Endothelial cell of umbilical vein (primary cell): Measurements from ENCODE around the gene NEAT1. TPM values are rescaled to one million over a fixed set of nuclear protein-coding genes. Genes with fewer than 3 reads are reported as not detected.
A peak's percentile ranks its signal among the peaks of the same experiment; 100 is the strongest.

Experiments used
- BruUV-seq: library from RNA; stranded (reverse); fragments of 400-500 nt; replicated peaks from 2 replicates; lab custom pipeline; 2021; lab: Mats Ljungman, UMichigan
- CTCF ChIA-PET: fragments of 300-600, 350-600 bp; sonication (Branson Sonifier 250); formaldehyde crosslinking; loops from one replicate; lab custom pipeline; 2021; ENCODE audit warnings: antibody characterized with exemption, inconsistent platforms; lab: Charles Lee
- POLR2A ChIA-PET: fragments of 300-600, 350-600 bp; sonication (Branson Sonifier 250); formaldehyde crosslinking; loops from one replicate; lab custom pipeline; 2021; ENCODE audit warnings: antibody characterized with exemption, inconsistent platforms; lab: Charles Lee
- DNase-seq: peaks from one replicate; pipeline ENCODE4 v3.0.0-alpha.2; 2011; ENCODE audit warnings: low read depth, low spot score
- FAIRE-seq: peaks from 2 replicates; lab custom pipeline; 2011; peaks lifted over from hg19 to GRCh38; lab: Jason Lieb, UNC
- H2AFZ ChIP-seq: 2 replicates; pipeline ENCODE4 v1.6.0; 2012; ENCODE audit warnings: low read depth, low read length, control low read depth, inconsistent platforms
- H3K27ac ChIP-seq: 2 replicates; pipeline ENCODE4 v1.5.1; 2011; ENCODE audit warnings: low read depth, mild to moderate bottlenecking, control low read depth, low read length, moderate library complexity; ENCODE audit not compliant: insufficient read depth
- H3K27me3 ChIP-seq, 2 experiments: 2 replicates each; pipeline versions ENCODE4 v1.6.0 to v1.6.1; 2011; ENCODE audit warnings: low read length in 2 of 2, mixed read lengths in 1 of 2; ENCODE audit not compliant: control insufficient read depth in 2 of 2, insufficient read depth in 2 of 2
- H3K36me3 ChIP-seq, 2 experiments: 2 replicates in 1 of 2; 3 replicates in 1 of 2; pipeline ENCODE4 v1.5.1; 2011; ENCODE audit warnings: low read length in 2 of 2, mild to moderate bottlenecking in 1 of 2, moderate library complexity in 1 of 2; ENCODE audit not compliant: control insufficient read depth in 2 of 2, insufficient read depth in 2 of 2; ENCODE audit errors: extremely low read depth in 1 of 2
- H3K4me1 ChIP-seq: 3 replicates; pipeline ENCODE4 v1.5.1; 2011; ENCODE audit warnings: mild to moderate bottlenecking, low read length; ENCODE audit not compliant: control insufficient read depth, insufficient read depth; ENCODE audit errors: extremely low read depth
- H3K4me2 ChIP-seq: 2 replicates; pipeline ENCODE4 v1.6.1; 2011; ENCODE audit warnings: low read length, control low read depth, mixed read lengths; ENCODE audit not compliant: insufficient read depth
- H3K4me3 ChIP-seq, 3 experiments: fragments of 200-600 bp in 1 of 3; sonication (generic), shearing (Covaris generic) in 1 of 3; replicated peaks in 1 of 3; 2 replicates each; pipeline ENCODE4 v1.5.1; 2011 to 2016; ENCODE audit warnings: control low read depth in 3 of 3, low read length in 3 of 3, mild to moderate bottlenecking in 2 of 3, inconsistent platforms in 1 of 3, low read depth in 1 of 3, moderate library complexity in 1 of 3; ENCODE audit not compliant: insufficient read depth in 1 of 3
- H3K79me2 ChIP-seq: 2 replicates; pipeline ENCODE4 v1.6.0; 2012; ENCODE audit warnings: low read length, inconsistent platforms; ENCODE audit not compliant: control insufficient read depth, insufficient read depth
- H3K9ac ChIP-seq: replicated peaks from 2 replicates; pipeline ENCODE3; 2011; ENCODE audit warnings: low read length, control low read depth; ENCODE audit not compliant: insufficient read depth; ENCODE audit errors: extremely low read depth
- H3K9me1 ChIP-seq: replicated peaks from 3 replicates; pipeline ENCODE4 v1.6.0; 2011; ENCODE audit warnings: mild to moderate bottlenecking, low read length; ENCODE audit not compliant: control insufficient read depth, insufficient read depth; ENCODE audit errors: extremely low read depth
- H3K9me3 ChIP-seq: replicated peaks from 2 replicates; pipeline ENCODE4 v1.5.1; 2012; ENCODE audit warnings: low read length, inconsistent platforms; ENCODE audit not compliant: control insufficient read depth, insufficient read depth
- H4K20me1 ChIP-seq: replicated peaks from 2 replicates; pipeline ENCODE3; 2011; ENCODE audit warnings: mild to moderate bottlenecking, low read length; ENCODE audit not compliant: control insufficient read depth, insufficient read depth; ENCODE audit errors: extremely low read depth
- EZH2 ChIP-seq: IDR thresholded peaks from 2 replicates; pipeline ENCODE4 v1.6.1; 2012; ENCODE audit warnings: borderline replicate concordance, low read depth, mild to moderate bottlenecking, moderate library complexity, low read length, inconsistent platforms; ENCODE audit not compliant: severe bottlenecking
- FOS ChIP-seq: IDR thresholded peaks from 2 replicates; pipeline ENCODE4 v1.6.1; 2011; ENCODE audit warnings: mild to moderate bottlenecking, low read length, moderate library complexity, borderline replicate concordance; ENCODE audit not compliant: insufficient read depth
- GATA2 ChIP-seq: IDR thresholded peaks from 2 replicates; pipeline ENCODE4 v1.7.0; 2011; ENCODE audit warnings: low read depth, mild to moderate bottlenecking, moderate library complexity, mixed read lengths, low read length; ENCODE audit not compliant: insufficient read length, insufficient read depth
- JUN ChIP-seq: IDR thresholded peaks from 2 replicates; pipeline ENCODE4 v1.6.1; 2011; ENCODE audit warnings: borderline replicate concordance, low read depth; ENCODE audit not compliant: insufficient read length, insufficient read depth
- MYC ChIP-seq: IDR thresholded peaks from one replicate; pipeline ENCODE4 v1.6.1; 2011; ENCODE audit warnings: mild to moderate bottlenecking, low read depth, low read length
- POLR2A ChIP-seq: IDR thresholded peaks from 2 replicates; pipeline ENCODE4 v1.6.1; 2012; ENCODE audit warnings: low read depth, mild to moderate bottlenecking, control low read depth, low read length
- POLR2AphosphoS5 ChIP-seq: IDR thresholded peaks from 2 replicates; pipeline ENCODE4 v1.6.1; 2012; ENCODE audit warnings: low read depth, mild to moderate bottlenecking, control low read depth, low read length, moderate library complexity; ENCODE audit not compliant: insufficient read depth
- dilution Hi-C: fragments of 300-500 bp; cut with MboI; formaldehyde crosslinking; loops from one replicate; pipeline ENCODE4 v1.15.0; 2019; ENCODE audit warnings: low sequenced_read_pairs; ENCODE audit not compliant: extremely low pct_ligation_motif_present
- intact Hi-C: fragments of 100-400 bp; cut with micrococcal nuclease; formaldehyde crosslinking; loops from one replicate; pipeline ENCODE4 v1.10.0; 2022
- polyA plus RNA-seq, 4 experiments: library from polyadenylated mRNA; depleted of rRNA in 3 of 4; stranded (reverse) in 3 of 4; unstranded in 1 of 4; fragments of >200 nt; gene quantifications; 2 replicates each; pipeline versions ENCODE4 v1.2.1 to v1.2.3, GENCODE V29; 2011 to 2012; ENCODE audit warnings: missing spikeins in 1 of 4
- total RNA-seq: library from RNA; stranded (reverse); gene quantifications from 2 replicates; pipeline ENCODE4 v1.2.3, GENCODE V29; 2021
- TF ChIP-seq, protein P1 (sequence below): IDR thresholded peaks from 2 replicates; pipeline ENCODE4 v1.6.1; 2011; ENCODE audit not compliant: insufficient read depth, insufficient read length
- TF ChIP-seq, protein P2 (sequence below), 2 donors: IDR thresholded peaks; 1 replicate in 1 of 2; 2 replicates in 1 of 2; pipeline ENCODE4 v1.5.1; 2011; ENCODE audit warnings: low read length in 2 of 2, mild to moderate bottlenecking in 2 of 2, moderate library complexity in 2 of 2, control low read depth in 1 of 2, inconsistent platforms in 1 of 2, low read depth in 1 of 2; ENCODE audit not compliant: insufficient read depth in 1 of 2; ENCODE audit errors: extremely low read depth in 1 of 2

Gene NEAT1
- total and polyA plus RNA-seq, 2 donors (not counting 3 experiments of a cell fraction or from before 2014, with no cell fraction given), result 34.4 to 957 TPM

DNA sequence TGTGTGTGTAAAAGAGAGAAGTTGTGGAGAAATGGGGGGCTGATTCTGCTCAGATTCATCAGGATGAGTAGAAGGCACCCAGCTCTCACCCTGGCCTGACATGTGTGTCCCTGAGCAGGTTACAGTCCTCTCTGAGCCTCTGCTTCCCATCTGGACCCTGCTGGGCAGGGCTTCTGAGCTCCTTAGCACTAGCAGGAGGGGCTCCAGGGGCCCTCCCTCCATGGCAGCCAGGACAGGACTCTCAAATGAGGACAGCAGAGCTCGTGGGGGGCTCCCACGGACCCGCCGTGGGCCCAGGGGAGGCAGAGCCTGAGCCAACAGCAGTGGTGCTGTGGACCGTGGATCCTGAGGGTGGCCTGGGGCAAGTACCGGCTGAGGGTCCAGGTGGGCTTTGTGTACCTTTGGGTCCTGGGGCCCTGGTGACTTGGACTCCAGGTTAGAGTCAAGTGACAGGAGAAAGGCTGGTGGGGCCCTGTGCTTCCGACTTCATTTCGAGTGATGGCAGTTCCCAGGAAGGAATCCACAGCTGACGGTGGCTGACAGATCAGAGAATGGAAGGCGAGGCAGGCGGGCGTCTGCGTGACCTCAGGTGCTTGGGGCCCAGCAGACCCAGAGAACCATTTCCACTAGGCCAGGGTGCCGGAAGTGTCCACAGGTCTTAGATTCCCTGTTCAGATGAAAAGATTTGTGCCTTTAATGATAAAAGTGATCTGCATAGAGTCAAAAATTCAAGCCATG is 21.9 kb downstream of the NEAT1 start:
- CTCF ChIA-PET, result interaction anchor here (1.0 to 1.4 kb wide), 2 partner anchors 32 to 66 kb away, joined by 3 read pairs; no protein-coding TSS in a partner anchor
- Histone ChIP-seq H3K9ac (no peak overlapping the region), H3K4me3 (no peak overlapping the region), H3K79me2 (peaks cover 30% of the 10 kb centered on the region), H2AFZ (no peak overlapping the region), H3K9me3 (no peaks in the 10 kb centered on the region), H4K20me1 (no peaks in the 10 kb centered on the region), H3K36me3 (peaks cover 5 to 10% of the 10 kb centered on the region in 2 experiments), H3K27ac (no peak overlapping the region), H3K4me2 (no peak overlapping the region), H3K27me3 (no peaks in the 10 kb centered on the region), H3K9me1 (no peaks in the 10 kb centered on the region), H3K4me1 (no peaks in the 10 kb centered on the region)
- no TSS peak for BruUV-seq
- dilution Hi-C loops (no loop called here), intact Hi-C loops (no loop called here)
- TF ChIP-seq, protein P1, sequence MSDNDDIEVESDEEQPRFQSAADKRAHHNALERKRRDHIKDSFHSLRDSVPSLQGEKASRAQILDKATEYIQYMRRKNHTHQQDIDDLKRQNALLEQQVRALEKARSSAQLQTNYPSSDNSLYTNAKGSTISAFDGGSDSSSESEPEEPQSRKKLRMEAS, result no peak
- TF ChIP-seq EZH2 (no peak), POLR2A (no peak), GATA2 (no peak), FOS (no peak), JUN (no peak), MYC (no peak), POLR2AphosphoS5 (no peak)
- TF ChIP-seq, protein P2, sequence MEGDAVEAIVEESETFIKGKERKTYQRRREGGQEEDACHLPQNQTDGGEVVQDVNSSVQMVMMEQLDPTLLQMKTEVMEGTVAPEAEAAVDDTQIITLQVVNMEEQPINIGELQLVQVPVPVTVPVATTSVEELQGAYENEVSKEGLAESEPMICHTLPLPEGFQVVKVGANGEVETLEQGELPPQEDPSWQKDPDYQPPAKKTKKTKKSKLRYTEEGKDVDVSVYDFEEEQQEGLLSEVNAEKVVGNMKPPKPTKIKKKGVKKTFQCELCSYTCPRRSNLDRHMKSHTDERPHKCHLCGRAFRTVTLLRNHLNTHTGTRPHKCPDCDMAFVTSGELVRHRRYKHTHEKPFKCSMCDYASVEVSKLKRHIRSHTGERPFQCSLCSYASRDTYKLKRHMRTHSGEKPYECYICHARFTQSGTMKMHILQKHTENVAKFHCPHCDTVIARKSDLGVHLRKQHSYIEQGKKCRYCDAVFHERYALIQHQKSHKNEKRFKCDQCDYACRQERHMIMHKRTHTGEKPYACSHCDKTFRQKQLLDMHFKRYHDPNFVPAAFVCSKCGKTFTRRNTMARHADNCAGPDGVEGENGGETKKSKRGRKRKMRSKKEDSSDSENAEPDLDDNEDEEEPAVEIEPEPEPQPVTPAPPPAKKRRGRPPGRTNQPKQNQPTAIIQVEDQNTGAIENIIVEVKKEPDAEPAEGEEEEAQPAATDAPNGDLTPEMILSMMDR (IDR thresholded peaks at IDR 0.05; ENCODE audit: extremely low read depth in 1 of 2, insufficient read depth in 1 of 2, low read depth in 1 of 2, low read length in 2 of 2), result no peak
- peak; percentile 42 for DNase-seq
- POLR2A ChIA-PET, result interaction anchor here (0.6 to 6.9 kb wide), 2 partner anchors 54 to 91 kb away, joined by 3 to 70 read pairs; partner anchors contain the start of gene MALAT1
- no peak for FAIRE-seq
